Activated CD4-positive, CD25-positive, alpha-beta regulatory T cell treated with anti-CD3 and anti-CD28 coated beads, Interleukin-2, amount 50 U/mL, for 24 hours (primary cell): ENCODE results near the gene CLINT1.

Experiments
- ATAC-seq, 2 donors: fragments of 150-1000 bp; cut with Tn5 transposase; one replicate each; pipeline ENCODE4 v1.10.0; 2021; ENCODE audit warnings: mild to moderate bottlenecking in 1 of 2, moderate library complexity in 1 of 2

Gene CLINT1

GRCh38 chr5:157820593-157821252, 38.2 kb downstream of the CLINT1 start:
- ATAC-seq: no peak

- ATAC-seq: no peak
Measured at GRCh38 chr5:157819502-157820115, 39.3 kb downstream of the CLINT1 start.

- ATAC-seq: no peak
Measured at GRCh38 chr5:157818368-157818767, 40.6 kb downstream of the CLINT1 start.

DNA sequence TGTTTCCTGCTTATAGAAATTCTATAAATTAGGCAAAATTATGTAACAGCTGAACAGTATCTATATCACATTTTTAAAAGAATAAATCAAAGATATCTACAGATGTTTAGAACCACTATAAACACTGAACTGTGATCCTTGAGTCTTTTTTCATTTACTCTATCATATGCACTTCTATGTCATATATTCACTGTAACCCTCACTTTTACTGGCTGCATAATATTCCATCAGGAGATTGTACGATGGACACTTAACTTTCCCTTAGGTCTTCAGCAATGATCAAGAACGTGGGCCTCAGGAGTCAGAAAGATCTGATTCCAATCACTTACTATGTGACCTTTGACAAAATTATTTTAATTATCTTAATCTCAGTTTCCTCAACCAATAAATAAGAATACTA, 41.0 kb downstream of the CLINT1 start:
- no peak for ATAC-seq

DNA sequence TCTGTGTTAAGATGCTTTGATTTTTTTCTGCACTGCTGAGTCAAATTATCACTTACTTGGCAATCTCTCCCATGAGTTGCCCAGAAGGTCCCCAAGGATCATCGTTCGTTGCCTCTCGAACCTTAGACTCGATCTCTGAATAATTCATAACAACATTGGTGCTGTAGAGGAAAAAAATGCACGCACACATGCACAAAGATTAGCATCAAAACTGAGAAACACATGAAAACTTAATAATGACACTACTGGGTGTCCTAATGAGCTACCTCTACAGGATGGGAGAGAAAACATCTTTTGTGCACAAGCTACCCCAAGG, 41.6 kb downstream of the CLINT1 start:
- ATAC-seq: no peak

- ATAC-seq: no peak
Measured at GRCh38 chr5:157816682-157817386, 42.1 kb downstream of the CLINT1 start.

- ATAC-seq: no peak
Measured at GRCh38 chr5:157812086-157812485, 46.9 kb downstream of the CLINT1 start.

DNA sequence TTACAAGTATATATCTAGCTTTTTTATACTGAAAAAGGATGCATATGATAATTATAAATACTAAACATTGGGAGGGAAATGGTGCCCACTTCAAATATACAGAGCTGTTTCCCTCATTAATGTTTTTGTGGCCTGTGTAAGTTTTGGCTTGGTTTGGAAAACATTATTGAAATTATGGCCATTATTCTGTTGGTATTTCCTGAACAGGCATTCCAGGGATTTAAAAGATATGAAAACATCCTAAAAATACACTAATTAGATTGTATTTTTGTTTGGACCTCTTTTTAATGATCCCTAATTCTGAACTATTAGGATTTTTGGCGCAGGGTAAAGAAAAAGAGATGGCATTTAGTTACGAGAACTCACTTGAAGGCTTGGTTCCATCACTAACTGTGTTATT, 50.9 kb downstream of the CLINT1 start:
- no peak for ATAC-seq

- ATAC-seq: no peak
Measured at GRCh38 chr5:157802736-157803135, 56.2 kb downstream of the CLINT1 start.

DNA sequence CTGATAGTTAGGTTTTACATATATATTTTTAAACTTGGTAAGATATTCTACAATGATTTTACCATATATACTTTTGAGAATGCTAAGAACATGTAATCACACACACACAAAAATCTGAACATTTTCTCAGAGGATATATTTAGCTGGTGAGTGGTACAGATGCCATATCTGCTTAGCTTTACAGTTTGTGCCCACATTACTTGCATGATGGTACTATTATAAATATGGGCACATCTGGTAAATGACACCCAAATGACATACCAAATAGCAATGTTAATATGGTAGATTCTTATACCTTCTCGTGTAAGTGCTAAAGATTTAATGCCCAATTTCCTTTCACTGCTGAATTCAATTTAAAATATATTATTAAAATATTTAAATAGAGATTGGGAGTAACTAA, 58.8 kb downstream of the CLINT1 start:
- no peak for ATAC-seq

DNA sequence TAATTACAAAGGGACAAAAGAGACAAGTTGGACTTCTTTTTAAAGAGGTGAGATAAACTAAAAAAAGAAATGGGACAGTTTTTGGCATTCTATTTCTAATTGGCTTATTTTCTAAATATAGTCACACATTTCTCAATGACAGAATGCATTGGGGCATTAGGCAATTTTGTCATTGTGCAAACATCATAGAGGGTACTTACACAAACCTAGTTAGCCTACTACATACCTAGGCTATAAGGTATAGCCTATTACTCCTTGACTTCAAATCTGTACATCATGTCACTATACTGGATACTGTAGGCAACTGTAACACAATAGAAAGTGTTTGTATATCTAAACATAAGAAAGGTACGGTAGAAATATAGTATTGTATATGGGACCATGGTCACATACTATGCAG, 59.4 kb downstream of the CLINT1 start:
- no peak for ATAC-seq

DNA sequence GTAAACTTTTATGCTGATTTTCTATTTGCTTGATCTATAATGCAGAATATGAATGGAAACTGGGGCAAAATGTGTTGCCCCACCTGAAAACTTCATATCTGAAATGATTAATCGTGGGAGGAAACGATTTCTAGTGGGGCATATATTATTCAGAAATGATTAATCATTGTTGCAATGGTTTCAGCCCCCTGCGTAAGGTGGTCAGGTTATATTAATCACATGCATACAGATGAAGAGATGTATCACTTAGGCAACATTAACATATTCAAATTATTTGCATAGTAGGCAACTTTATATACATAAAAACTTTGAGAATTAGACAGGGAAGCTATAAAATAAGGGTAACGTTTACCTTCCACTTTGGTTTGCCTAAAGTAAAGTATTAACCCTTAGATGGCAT, 65.6 kb downstream of the CLINT1 start:
- ATAC-seq: peak; percentile 94 to 95

DNA sequence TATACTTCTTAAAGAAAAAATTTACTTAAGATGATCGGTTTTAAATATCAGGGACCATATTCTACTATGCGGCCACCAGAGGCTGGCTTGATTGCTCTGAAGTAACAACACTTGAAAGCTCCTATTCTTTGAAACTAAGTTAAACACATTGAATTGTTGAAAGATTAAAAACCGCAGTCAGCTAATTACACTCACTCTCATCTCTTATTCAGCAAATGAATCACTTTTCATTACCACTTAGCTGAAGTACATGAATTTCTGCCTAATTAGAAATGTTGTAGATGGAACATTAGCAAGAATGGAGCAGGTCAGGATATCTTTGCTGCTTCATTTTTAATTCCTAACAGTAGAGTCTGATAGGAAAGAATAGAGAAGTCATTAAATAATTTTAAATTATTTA, 73.1 kb downstream of the CLINT1 start:
- ATAC-seq: no peak

- ATAC-seq: no peak
Measured at GRCh38 chr5:157779221-157779620, 79.7 kb downstream of the CLINT1 start.

GRCh38 chr5:157778121-157778805, 80.7 kb downstream of the CLINT1 start:
- ATAC-seq: no peak

- peak in 1 of 2 donors; percentile 53 for ATAC-seq
Measured at GRCh38 chr5:157772127-157772526, 86.8 kb downstream of the CLINT1 start.

- ATAC-seq: no peak
Measured at GRCh38 chr5:157770665-157771064, 88.3 kb downstream of the CLINT1 start.

GRCh38 chr5:157767689-157768088, 91.3 kb downstream of the CLINT1 start:
- ATAC-seq: no peak

DNA sequence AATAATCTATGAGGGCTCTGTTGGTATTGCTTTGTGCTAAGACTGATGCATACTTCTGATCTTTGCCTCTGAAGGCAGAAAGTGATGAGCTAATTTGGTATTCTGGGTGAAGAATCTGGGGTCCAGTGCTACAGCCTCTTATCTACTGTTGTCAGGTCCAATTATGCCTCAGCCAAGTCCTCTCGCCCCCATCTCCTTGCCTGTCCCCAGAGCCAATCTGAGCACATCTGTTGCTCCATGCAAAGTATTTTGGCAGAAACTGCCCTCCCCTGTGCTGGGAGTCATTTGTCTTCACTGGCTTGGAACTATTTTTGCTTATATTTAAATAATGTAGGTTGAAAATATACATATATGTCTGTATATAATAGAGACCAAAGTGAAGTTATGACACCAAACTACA, 92.0 kb downstream of the CLINT1 start:
- no peak for ATAC-seq

DNA sequence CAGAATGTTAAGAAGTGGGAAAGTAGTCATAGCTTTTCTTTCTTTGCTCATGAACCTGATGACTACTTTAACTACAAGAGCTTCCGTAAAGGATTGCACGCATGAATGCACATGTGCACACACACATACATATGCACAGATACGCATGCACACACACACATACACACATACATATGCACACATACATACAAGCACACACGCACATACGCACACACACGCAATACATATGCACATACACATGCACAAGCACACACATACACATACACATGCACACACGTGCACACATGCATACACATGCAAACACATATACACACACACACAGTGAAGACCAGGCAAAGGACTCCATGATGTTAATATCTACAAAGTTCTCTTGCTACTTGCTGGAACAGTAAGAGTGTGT, 92.5 kb downstream of the CLINT1 start:
- no peak for ATAC-seq

DNA sequence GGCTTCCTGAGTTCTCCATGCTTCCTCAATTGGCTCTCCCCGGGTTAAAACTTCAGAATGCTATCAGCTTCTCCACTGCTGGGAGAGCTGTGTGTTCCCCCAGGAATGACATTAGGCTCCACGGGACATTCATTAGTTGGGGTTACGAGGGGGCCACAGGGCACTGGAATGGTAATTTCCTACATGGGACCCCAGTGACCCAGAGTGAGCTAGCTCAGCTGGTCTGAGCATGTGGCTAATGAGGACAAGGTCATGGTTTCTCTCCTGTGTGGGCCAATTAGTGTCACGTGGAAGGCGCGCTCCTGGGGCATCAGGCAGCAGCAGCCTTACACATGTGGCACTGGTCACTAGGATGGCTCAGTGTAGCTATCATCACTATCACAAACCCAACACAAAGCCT, 94.4 kb downstream of the CLINT1 start:
- ATAC-seq: no peak

DNA sequence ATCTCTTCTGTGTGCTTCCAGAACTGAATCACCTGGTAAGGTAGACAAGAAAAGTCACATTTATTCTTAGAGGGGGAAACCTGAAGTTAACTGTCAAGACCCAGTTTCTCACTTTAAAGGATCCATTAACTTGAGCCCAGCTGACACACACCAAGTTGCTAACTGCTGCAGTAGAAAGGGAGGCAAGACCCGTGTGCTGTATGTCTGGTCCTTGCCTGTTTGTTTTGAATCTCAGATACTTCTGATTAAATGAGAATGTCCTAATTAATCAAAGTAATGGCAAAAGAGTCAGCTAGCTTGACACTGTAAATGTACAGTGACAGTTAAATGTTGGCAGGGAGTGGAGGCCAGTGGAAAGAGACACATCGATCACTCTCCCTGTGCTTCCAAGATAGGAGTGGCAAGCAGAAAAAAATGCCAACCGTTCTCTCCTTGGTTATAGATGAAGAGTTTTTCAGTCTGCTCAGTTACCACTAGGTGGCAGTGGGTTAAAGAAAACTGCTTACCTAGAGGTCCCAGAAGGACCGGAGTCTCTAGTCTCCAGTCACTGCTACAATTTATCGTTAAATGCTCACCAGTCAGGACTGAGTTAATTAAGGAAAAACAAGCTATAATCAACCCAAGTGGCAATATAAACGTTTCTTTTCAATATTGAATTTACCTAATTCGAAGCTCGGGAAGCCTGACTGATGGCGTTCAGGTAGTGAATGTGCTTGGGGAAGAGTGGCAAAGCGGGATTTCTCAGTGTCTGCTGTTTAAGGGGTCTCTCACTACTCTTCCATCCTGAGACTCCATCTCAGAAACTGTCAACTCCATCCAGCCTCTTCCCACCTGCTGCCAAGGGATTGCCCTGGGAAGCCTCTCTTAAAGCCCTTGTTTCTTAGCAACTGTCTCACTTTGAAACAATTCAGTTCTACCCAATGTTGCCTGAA, 97.0 kb downstream of the CLINT1 start:
- peak; percentile 72 to 77 for ATAC-seq

DNA sequence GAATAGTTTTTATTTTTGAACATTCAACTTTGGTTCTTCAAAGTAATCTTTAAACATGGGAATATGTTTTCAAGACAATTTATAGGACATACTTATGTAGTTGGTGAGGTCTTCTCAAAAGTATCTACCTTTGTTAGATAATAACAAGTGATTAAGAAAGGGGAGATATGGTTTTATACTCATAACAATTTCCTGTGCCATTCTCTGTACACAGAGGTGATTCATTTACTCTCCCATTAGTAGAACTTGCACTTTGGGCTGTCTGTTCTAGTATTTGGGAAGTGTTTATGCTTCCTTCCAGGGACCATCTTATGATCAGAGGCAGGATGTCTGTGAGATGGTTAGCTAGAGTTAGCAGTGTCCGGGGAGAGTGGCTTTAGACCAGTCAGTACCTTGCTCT, 100.2 kb downstream of the CLINT1 start:
- no peak for ATAC-seq
